Renal cortex interstitium (tissue), 11 donors: Measurements from ENCODE around the gene GSTCD. TPM values are rescaled to one million over a fixed set of nuclear protein-coding genes. Genes with fewer than 3 reads are reported as not detected.
"Not testable (repeated sequence)": the region's sequence is repeated elsewhere in the genome, so short reads cannot be mapped to it uniquely, and the experiment has no call there.

Experiments used
- DNase-seq, 11 donors: peaks; one replicate each; pipeline ENCODE4 v3.0.0-alpha.2; 2013; ENCODE audit warnings: low read depth in 9 of 11, low spot score in 4 of 11; ENCODE audit errors: extremely low read depth in 1 of 11
- polyA plus RNA-seq, 3 donors: library from polyadenylated mRNA; unstranded; fragments of 120-200 nt; gene quantifications; one replicate each; pipeline ENCODE4 v1.2.1, GENCODE V29; 2013; ENCODE audit not compliant: insufficient read length in 3 of 3

Gene GSTCD
- polyA plus RNA-seq, 3 donors, result 15.4 to 19.1 (median 18.3) TPM

DNA sequence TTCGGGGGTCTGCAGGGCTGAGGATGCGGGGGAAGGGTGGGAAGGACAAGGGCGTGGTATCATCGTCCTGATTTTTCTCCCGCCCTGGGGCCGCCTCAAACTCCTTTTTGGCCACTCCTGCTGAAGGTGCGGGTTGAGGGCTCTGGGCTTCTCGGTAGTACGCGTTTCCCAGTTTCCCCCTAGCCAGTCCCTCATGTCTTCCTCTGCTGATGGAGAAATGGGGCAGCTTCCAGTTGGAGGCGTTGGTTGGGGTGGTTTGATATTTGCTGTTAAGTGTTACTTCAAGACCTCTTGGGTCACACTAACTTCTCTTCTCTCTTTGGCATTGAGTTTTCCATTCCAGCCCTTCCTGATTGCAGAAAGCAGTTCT is 482 bp downstream of the GSTCD start:
- DNase-seq, result peak in 6 of 11 donors; percentile 18 to 39 (median 25)

DNA sequence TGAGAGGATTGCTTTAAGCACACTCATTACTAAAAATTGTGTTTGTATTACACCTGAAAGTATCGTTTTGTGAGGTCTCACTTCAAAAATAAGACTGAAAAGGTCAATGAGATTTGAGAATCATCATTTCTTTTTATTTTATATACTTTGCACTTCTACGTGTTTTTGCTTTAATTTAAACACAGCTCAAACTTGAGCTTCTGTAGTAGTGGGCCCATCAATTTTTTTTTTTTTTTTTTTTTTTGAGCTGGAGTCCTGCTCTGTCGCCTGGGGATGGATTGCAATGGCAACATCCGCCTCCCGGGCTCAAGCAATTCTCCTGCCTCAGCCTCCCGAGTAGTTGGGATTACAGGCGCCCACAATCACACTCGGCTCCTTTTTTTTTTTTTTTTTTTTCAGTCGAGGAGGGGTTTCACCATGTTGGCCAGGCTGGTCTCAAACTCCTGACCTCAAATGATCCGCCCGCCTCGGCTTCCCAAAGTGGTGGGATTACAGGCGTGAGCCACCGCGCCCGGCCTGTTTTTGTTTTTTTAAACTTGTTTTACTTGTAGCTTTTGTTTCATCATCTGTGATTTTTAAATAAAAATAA is 1.5 kb downstream of the GSTCD start:
- no peak for DNase-seq

DNA sequence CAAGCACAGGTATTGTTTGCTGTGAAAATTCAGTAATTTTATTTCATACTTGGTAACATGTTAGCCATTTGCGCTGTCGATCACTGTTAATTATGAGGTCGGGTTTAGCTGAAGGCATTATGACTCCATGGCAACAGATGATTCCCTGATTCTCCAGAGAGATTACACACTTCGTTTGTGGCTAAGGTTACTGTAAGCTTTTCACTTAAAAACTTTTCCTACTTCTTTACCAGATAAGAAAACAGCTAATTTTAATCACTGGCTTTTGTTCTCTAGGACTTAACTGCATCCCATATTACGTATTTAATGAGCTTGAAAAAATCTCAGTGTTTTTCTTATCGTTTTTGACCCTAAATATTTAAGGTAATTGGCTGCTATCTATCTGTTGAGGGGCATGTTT is 2.1 kb downstream of the GSTCD start:
- DNase-seq, result no peak

DNA sequence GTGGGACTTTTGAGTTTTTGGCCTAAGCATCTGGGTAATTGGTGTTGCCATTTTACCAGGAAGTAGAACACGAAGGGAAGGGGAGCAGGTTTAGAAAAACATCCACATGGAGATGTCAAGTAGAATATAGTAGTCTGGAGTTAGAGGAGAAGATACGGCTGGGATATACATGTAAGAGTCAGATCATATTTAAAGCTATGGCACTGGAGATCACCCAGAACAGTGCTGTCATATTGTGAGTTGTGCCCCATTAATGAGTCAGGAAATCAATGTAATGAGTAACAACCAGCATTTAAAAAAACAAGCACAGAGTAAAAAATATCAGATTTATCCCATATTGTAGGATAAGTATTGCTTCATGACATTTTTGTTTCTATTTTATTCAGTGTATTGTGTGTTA is 4.2 kb downstream of the GSTCD start:
- no peak for DNase-seq

DNA sequence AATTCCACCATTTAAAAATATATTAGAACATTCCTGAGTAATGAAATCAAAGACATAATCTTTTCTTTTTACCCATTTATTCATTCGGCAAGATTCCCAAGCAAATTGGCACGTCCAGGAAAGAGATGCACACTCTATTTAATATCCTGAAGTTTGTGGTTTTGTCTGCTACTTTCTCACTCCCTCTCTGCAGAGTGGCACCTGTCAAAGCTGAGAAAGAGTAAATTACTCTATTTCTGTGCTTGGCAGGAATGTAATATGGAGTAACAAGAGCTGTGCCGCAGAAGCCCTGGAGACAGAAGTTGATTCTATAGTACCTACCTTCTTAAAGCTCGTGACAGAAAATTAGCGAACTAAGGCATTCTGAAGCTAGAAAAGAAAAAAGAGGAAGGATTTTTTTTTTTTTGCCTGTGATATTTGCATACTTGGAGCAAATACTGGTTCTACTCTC is 5.5 kb downstream of the GSTCD start:
- DNase-seq, result no peak

DNA sequence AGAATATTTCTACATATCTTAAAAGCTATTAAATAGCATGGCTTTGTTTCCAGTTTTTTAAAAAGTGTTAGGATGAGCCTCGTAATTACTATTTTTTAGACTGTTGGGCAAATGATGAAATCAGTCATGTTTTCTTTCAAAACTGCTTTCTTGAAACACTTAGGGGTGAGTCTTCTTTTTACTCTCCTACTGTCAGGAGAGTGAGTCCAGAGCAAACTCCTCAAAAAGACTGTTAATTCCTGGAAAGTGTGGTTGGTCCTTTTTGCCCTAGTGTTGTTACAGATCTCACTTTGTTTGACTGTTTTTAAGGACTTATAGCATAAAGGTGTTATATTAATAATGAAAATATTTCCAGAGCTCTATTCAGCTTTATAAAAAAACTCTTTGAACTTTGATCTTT is 6.3 kb downstream of the GSTCD start:
- no peak for DNase-seq

DNA sequence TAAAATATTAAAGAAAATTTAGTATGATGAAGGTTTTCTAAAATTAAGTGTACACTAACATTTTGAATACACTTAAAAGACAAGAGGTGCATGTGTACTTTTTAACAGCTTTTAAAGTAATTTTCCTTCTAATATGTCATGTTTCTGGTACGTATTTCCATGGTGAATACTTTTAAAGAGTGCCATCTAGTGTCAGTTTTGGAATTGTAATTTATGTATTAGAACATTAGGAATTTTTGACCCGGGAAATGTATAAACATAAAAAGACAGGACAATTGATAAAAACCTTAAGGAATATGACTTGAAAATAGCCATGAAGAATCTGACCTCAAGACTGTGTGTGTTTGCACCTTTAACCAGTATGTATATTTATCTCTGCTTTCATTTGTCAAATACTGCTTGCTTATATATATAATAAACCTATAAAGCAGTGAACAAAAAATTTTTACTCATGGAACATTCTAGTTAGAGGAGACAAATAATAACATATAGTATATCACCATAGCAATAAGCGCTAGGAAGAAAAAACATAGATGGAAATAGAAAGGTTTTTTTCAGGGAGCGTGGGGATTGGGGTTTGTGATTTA is 7.2 kb downstream of the GSTCD start:
- DNase-seq, result peak in 4 of 11 donors; percentile 14 to 45 (median 28)

DNA sequence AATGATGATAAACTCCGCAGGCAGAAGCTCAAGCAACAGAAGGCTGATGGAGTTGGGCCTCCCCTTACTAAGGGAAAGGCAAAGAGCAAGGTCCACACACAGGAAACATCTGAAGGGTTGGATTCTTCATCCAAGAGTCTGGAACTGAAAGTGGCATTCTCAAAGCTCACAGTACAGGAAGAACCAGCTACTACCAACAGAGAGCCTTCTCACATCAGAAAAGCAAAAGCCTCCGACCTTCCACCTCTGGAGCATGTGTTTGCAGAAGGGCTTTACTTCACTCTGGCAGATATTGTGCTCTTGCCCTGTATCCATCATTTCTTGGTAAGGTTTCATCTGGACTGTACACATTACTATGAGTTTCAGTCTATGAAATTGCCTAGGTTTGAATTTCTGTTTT is 10.6 kb downstream of the GSTCD start:
- DNase-seq, result no peak

DNA sequence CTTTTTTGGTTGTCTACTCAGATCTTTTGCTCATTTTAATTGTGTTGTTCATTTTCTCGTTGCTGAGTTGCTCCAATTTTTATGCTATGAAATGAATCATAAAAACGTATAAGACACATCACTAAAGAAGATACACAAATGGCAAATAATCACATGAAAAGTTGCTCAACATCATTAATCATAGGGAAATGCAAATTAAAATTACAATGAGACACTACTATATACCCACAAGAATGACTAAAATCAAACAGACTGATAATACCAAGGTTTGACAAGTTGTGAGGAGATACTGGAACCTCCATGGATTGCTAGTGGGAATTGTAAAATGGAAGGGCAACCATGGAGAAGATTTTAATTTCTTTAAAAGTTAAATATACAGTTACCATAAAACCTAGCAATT is 17.0 kb downstream of the GSTCD start:
- no peak for DNase-seq

DNA sequence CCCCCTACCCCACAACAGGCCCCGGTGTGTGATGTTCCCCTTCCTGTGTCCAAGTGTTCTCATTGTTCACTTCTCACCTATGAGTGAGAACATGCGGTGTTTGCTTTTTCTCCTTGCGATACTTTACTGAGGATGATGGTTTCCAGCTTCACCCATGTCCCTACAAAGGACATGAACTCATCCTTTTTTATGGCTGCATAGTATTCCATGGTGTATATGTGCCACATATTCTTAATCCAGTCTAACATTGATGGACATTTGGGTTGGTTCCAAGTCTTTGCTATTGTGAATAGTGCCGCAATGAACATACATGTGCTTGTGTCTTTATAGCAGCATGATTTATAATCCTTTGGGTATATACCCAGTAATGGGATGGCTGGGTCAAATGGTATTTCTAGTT is 21.3 kb downstream of the GSTCD start:
- not testable (repeated sequence) for DNase-seq

DNA sequence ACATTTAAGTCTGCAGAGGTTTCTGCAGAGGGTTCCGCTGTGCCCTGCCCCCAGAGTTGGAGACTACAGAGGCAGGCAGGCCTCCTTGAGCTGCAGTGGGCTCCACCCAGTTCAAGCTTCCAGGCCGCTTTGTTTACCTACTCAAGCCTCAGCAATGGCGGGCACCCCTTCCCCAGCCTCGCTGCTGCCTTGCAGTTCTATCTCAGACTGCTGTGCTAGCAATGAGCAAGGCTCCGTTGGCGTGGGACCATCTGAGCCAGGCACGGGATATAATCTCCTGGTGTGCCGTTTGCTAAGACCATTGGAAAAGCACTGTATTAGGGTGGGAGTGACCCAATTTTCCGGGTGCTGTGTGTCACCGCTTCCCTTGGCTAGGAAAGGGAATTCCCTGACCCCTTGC is 26.6 kb downstream of the GSTCD start:
- not testable (repeated sequence) for DNase-seq

DNA sequence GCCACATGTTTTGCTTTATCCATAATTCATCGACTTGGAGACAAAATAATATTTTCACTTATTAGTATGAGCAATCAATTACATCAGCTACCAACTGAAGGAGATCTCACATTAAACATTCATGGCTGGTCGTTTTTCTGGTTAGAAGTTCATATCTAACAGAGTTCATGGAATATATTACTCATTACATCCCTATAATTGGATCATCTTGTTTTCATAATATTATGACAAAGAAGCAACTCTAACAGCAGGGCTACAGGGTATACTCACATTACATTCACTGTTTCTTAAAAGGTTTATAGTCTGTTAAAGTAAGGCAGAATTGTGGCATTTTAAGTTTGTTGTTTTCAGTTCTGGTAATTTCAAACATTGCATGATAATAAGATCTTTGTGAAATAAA is 33.0 kb downstream of the GSTCD start:
- no peak for DNase-seq

DNA sequence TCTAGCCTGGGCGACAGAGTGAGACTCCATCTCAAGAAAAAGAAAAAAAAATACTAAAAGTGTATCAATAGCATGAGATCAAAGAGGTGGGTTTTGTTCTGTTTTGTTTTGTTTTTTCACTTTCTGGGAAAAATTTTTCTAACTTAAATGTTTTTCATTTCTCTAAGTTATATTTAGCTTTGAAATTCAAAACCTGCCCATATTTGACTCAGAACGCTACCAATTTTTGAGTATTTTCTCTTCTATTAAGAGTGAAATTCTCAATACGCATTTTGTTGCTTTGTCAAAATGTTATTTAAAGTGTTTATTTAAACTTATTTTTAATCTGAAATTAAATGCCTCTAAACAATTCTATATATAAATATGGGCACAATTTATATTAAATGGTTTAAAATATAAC is 39.6 kb downstream of the GSTCD start:
- DNase-seq, result no peak

DNA sequence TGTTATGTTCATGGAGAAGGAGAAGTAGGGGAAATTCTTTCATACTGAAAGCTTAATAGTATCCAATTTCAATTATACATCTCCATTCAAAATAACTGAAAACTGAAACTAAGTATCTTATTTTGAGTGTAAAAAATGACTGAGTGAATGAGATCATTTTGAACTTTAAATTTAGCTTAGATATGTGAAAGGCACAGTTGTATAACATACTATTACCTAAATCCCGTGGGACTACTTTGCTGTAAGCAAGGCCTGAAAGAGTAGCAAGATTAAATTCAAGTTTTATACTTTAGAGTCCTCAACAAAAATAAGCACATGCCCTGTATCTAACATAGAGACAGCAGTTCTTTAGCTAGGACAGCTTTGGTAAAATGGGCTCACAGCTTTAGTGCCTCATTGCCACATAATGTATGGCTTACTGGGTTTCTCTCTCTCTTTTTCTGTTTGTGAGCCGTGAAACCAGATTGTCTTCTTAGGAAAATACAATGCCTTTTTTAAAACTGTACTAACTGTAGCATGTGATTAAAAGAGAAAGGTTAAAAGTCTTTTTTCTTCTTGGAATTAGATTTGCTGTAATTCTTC is 43.2 kb downstream of the GSTCD start:
- DNase-seq, result no peak

DNA sequence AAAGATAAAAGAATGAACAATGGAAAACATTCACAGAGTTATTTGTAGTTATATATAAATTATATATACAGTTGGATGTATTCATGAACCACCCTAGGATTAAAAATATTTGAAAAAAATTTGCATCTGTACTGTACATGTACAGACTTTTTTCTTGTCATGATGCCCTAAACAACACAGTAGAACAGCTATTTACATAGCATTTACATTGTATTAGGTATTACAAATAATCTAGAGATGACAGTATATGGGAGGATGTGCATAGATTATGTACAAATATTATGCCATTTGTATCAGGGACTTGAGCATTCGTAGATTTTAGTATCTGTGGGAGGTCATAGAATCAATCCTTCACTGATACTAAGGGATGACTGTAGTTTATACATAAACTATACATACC is 44.8 kb downstream of the GSTCD start:
- no peak for DNase-seq

DNA sequence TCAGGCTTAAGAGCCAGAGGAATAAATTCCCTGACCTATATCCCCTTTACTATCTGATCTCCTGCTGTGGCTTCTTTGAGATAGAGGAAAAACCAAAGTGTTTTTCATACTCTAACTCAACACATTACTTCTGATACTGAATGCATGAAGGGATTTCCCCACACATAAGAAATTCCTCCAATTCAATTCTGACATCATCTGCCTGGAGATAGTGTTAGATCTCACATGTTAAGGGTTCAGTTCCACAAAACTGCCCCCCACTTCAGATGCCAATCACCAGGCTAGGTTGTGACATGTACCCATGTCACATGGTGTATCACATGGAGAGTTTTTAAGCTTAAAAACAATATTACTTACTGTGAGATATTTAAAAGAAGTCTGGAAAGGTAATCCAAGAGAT is 46.8 kb downstream of the GSTCD start:
- no peak for DNase-seq

DNA sequence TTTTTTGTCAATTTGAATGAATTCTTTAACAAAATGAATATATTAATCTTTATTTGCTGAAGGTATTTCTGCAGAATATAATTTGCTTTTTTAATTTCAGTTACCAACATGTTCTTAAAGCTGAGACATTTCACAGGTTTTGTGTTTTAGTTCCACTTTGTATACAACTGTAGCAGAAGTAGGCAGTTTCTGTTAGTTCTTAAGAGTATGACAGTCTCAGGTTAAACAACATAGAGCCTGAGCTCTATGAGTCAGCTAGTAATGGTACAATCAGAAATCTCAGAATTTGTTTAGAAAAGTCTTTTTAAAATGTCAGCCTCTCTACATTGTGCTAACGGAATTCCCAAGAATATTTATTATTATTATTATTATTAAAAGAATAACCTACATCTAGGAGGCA is 50.4 kb downstream of the GSTCD start:
- no peak for DNase-seq

DNA sequence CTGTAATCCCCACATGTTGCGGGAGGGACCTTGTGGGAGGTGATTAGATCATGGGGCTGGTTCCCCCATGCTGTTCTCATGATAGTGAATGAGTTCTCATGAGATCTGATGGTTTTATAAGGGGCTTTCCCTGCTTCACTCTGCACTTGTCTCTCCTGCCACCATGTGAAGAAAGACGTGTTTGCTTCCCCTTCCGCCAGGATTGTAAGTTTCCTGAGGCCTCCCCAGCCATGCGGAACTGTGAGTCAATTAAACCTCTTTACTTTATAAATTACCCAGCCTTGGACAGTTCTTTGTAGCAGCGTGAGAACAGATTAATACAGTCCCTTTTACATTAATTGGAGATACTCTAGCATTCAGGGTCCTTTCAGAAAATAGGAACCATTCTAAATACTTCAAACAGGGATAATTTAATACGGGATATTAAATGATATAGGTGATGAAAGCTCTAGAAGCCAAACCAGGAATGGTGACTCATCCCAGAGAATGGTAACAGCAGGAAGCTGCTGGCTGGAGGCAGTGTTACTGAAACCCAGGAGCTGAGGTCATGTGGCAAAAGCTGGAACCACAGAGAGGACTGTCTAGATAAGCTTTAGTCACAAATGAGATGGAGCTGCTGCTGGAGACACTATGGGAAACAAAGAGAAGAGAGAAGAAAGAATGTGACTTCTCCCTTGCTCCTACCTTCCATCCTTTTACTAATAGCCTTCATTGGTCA is 57.3 kb downstream of the GSTCD start:
- DNase-seq, result no peak

DNA sequence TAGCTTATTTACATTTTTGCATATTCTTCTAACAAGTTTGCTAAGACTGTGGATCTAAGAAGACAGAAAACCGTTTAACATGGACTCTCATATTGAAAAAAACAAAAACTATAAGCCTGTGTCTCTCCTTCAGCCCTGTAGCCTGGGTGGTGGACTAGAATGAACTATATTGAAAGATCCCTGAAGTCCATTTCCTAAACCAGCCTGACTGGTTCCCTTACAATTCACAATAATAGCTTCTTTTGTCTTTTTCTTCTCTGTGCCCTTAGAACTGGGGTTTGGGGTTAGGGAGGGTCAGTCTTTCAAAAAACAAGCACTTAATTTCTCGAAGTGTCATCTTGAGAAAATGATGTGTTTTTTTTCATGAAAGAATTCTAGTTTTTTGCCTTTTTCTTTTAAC is 59.0 kb downstream of the GSTCD start:
- DNase-seq, result no peak

DNA sequence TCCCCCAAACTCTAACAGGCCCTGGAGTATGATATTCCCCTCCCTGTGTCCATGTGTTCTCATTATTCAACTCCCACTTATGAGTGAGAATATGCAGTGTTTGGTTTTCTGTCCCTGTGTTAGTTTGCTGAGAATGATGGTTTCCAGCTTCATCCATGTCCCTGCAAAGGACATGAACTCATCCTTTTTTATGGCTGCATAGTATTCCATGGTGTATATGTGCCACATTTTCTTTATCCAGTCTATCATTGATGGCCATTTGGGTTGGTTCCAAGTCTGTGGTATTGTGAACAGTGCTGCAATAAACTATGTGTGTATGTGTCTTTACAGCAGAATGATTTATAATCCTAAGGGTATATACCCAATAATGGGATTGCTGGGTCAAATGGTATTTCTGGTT is 61.9 kb downstream of the GSTCD start:
- DNase-seq, result not testable (repeated sequence)
